Gastroesophageal sphincter (tissue), 3 donors: ENCODE measurements around the gene ARFIP1.

Experiments
- CTCF ChIP-seq, 4 experiments: fragments of 200-600 bp in 2 of 4; fragments of 450-650 bp in 2 of 4; sonication (generic) in 1 of 4; IDR thresholded peaks; one replicate each; pipeline ENCODE4 v1.5.1; 2017 to 2019; ENCODE audit warnings: antibody characterized with exemption in 4 of 4, mild to moderate bottlenecking in 2 of 4, moderate library complexity in 2 of 4
- POLR2AphosphoS5 ChIP-seq: sonication (generic); formaldehyde crosslinking; IDR thresholded peaks from one replicate; pipeline ENCODE4 v1.6.1; 2017; ENCODE audit warnings: antibody characterized with exemption

GRCh38 chr4:152817331-152817730, 37.6 kb downstream of the ARFIP1 start:
- no peak for TF ChIP-seq CTCF (IDR thresholded peaks at IDR 0.05)
- TF ChIP-seq POLR2AphosphoS5 = no peak
